SK-N-MC (cell line): ENCODE results near the gene DOLK.

Experiments used
- EZH2 ChIP-seq: fragments of 200-600 bp; sonication (generic); IDR thresholded peaks from one replicate; pipeline ENCODE4 v1.6.1; 2017; ENCODE audit warnings: antibody characterized with exemption
- FOXP2 ChIP-seq: optimal IDR thresholded peaks from 2 replicates; pipeline ENCODE3; 2011; ENCODE audit warnings: mild to moderate bottlenecking, moderate library complexity; ENCODE audit not compliant: insufficient read depth; ENCODE audit errors: extremely low read length, control extremely low read depth
- POLR2AphosphoS5 ChIP-seq: IDR thresholded peaks from 2 replicates; pipeline ENCODE4 v1.6.1; 2012; ENCODE audit warnings: mild to moderate bottlenecking, low read depth, low read length, borderline replicate concordance

DNA sequence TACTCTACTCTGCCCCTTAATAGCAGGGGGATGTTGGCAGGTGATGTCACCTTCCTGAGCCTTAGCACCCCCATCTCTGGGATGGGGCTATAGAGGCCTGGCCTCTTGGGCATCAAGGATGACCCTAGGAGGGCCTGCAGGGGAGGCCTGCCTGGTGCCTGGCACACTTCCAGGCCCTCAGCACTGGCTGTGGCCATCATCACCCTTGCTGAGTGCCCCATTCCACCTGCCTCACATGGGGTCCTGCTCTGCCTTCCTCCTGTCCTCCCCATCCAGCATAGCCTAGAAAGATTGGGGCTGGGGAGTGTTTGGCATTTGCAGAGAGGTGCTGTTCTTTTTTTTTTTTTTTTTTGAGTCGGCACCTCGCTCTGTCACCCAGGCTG is 44.3 kb downstream of the DOLK start:
- TF ChIP-seq EZH2 (no peak), POLR2AphosphoS5 (no peak), FOXP2 (no peak)
